Prostate gland (tissue), 2 donors: ENCODE data around the gene SOBP. TPM values are rescaled to one million over a fixed set of nuclear protein-coding genes. Genes with fewer than 3 reads are reported as not detected.

Experiments used
- DNase-seq: peaks from one replicate; pipeline ENCODE4 v3.0.0-alpha.2; 2019; ENCODE audit warnings: low spot score
- H3K27ac ChIP-seq, 2 donors: fragments of 200-600 bp; sonication (generic); 2 replicates each; pipeline ENCODE4 v1.5.1; 2017 to 2019
- H3K27me3 ChIP-seq: fragments of 200-600 bp; sonication (generic); replicated peaks from 2 replicates; pipeline ENCODE4 v1.5.1; 2019; ENCODE audit not compliant: insufficient read depth
- H3K36me3 ChIP-seq, 2 donors: fragments of 200-600 bp; sonication (generic); 1 replicate in 1 of 2; 2 replicates in 1 of 2; pipeline versions ENCODE4 v1.5.1 to v1.8.1; 2017 to 2019
- H3K4me1 ChIP-seq: fragments of 200-600 bp; sonication (generic); replicated peaks from 2 replicates; pipeline ENCODE4 v1.5.1; 2019
- H3K4me3 ChIP-seq, 2 donors: fragments of 200-600 bp; sonication (generic); 2 replicates each; pipeline ENCODE4 v1.5.1; 2017 to 2019
- H3K9me3 ChIP-seq: fragments of 200-600 bp; sonication (generic); 2 replicates; pipeline ENCODE4 v1.5.1; 2017
- CTCF ChIP-seq, 4 experiments: fragments of 200-600 bp in 2 of 4; fragments of 450-650 bp in 2 of 4; sonication (generic) in 2 of 4; IDR thresholded peaks; 1 replicate in 3 of 4; 2 replicates in 1 of 4; pipeline ENCODE4 v1.5.1; 2016 to 2019; ENCODE audit warnings: antibody characterized with exemption in 4 of 4, mild to moderate bottlenecking in 2 of 4, moderate library complexity in 2 of 4
- POLR2A ChIP-seq: fragments of 450-650 bp; IDR thresholded peaks from one replicate; pipeline ENCODE4 v1.6.1; 2016; ENCODE audit warnings: antibody characterized with exemption, mild to moderate bottlenecking
- POLR2AphosphoS5 ChIP-seq: sonication (generic); formaldehyde crosslinking; IDR thresholded peaks from one replicate; pipeline ENCODE4 v1.6.1; 2017; ENCODE audit warnings: antibody characterized with exemption
- WGBS: methylation state at CpG from one replicate; pipeline ENCODE4 v1.1.5; 2018; 5-methylcytosine and 5-hydroxymethylcytosine counted together
- intact Hi-C: fragments of 100-400 bp; cut with DNase I; formaldehyde crosslinking; loops from one replicate; pipeline ENCODE4 v1.14.2; 2022
- total RNA-seq, 2 donors: library from RNA; depleted of rRNA; stranded (reverse); fragments of >200 nt; gene quantifications; one replicate each; pipeline ENCODE4 v1.1.0, GENCODE V29; 2016

Gene SOBP
- total RNA-seq, 2 donors from 2014 or later, result 15.8 to 23.3 TPM

- WGBS, result 92% methylated on average over 2 of the region's 2 CpGs
- intact Hi-C loops, result no loop called here
Observed at GRCh38 chr6:107632381-107633136, 142.6 kb downstream of the SOBP start.

GRCh38 chr6:107633680-107634323 is 143.9 kb downstream of the SOBP start:
- 79% methylated on average over 39 of the region's 39 CpGs for WGBS
- Histone ChIP-seq H3K27me3 (no peaks in the 10 kb centered on the region), H3K27ac (no peak overlapping the region), H3K4me3 (no peak overlapping the region), H3K9me3 (no peaks in the 10 kb centered on the region), H3K4me1 (no peaks in the 10 kb centered on the region), H3K36me3 (no peaks in the 10 kb centered on the region)
- TF ChIP-seq POLR2AphosphoS5 (no peak), POLR2A (no peak)
- intact Hi-C loops, result no loop called here
- DNase-seq, result no peak

More at GRCh38 chr6:107632381-107633136, 142.6 kb downstream of the SOBP start:
- no peaks in the 10 kb centered on the region for H3K4me1 ChIP-seq
- no peak overlapping the region for H3K4me3 ChIP-seq
- no peaks in the 10 kb centered on the region for H3K36me3 ChIP-seq
- H3K9me3 ChIP-seq, result no peaks in the 10 kb centered on the region
- H3K27me3 ChIP-seq, result no peaks in the 10 kb centered on the region
- TF ChIP-seq POLR2A (no peak), POLR2AphosphoS5 (no peak), CTCF (IDR thresholded peaks at IDR 0.05) (no peak)
- H3K27ac ChIP-seq, result no peak overlapping the region
- no peak for DNase-seq

DNA sequence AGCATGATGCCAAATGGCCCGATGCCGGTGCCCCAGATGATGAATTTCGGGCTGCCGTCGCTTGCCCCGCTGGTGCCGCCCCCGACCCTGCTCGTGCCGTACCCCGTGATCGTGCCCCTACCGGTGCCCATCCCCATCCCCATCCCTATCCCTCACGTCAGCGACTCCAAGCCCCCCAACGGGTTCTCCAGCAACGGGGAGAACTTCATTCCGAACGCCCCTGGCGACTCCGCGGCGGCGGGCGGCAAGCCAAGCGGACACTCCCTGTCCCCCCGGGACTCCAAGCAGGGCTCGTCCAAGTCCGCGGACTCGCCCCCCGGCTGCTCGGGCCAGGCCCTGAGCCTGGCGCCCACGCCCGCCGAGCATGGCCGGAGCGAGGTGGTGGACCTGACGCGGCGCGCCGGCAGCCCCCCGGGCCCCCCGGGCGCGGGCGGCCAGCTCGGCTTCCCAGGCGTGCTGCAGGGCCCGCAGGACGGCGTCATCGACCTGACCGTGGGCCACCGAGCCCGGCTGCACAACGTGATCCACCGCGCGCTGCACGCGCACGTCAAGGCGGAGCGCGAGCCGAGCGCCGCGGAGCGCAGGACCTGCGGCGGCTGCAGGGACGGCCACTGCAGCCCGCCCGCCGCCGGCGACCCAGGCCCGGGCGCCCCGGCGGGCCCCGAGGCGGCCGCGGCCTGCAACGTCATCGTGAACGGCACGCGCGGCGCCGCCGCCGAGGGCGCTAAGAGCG is 144.6 kb downstream of the SOBP start:
- Histone ChIP-seq H3K27ac (no peak overlapping the region), H3K36me3 (no peaks in the 10 kb centered on the region), H3K9me3 (no peaks in the 10 kb centered on the region), H3K4me3 (no peak overlapping the region), H3K27me3 (no peaks in the 10 kb centered on the region), H3K4me1 (no peaks in the 10 kb centered on the region)
- DNase-seq, result no peak
- TF ChIP-seq POLR2A, result no peak
- no peak for TF ChIP-seq CTCF (IDR thresholded peaks at IDR 0.05)
- TF ChIP-seq POLR2AphosphoS5, result no peak
- intact Hi-C loops, result no loop called here
- 34% methylated on average over 34 of the region's 101 CpGs for WGBS

GRCh38 chr6:107635057-107635515 is 145.2 kb downstream of the SOBP start:
- Histone ChIP-seq H3K36me3 (no peaks in the 10 kb centered on the region), H3K4me3 (no peak overlapping the region), H3K9me3 (no peaks in the 10 kb centered on the region), H3K4me1 (no peaks in the 10 kb centered on the region), H3K27ac (no peak overlapping the region), H3K27me3 (no peaks in the 10 kb centered on the region)
- intact Hi-C loops, result no loop called here
- WGBS, result 76% methylated on average over 29 of the region's 40 CpGs
- DNase-seq, result no peak
- TF ChIP-seq CTCF (IDR thresholded peaks at IDR 0.05) (no peak), POLR2AphosphoS5 (no peak), POLR2A (no peak)

GRCh38 chr6:107636486-107636885 is 146.6 kb downstream of the SOBP start:
- no peaks in the 10 kb centered on the region for H3K4me1 ChIP-seq
- DNase-seq, result no peak
- H3K27me3 ChIP-seq, result no peaks in the 10 kb centered on the region
- no peak overlapping the region for H3K27ac ChIP-seq
- no peak overlapping the region for H3K4me3 ChIP-seq
- intact Hi-C loops, result no loop called here
- no peaks in the 10 kb centered on the region for H3K9me3 ChIP-seq
- no peak for TF ChIP-seq POLR2AphosphoS5
- no peak for TF ChIP-seq CTCF (IDR thresholded peaks at IDR 0.05)
- TF ChIP-seq POLR2A, result no peak
- H3K36me3 ChIP-seq, result no peaks in the 10 kb centered on the region
- WGBS, result 98% methylated on average over 10 of the region's 10 CpGs
